Measurements from ENCODE around the gene KCNH3. TPM values are rescaled to one million over a fixed set of nuclear protein-coding genes. Genes with fewer than 3 reads are reported as not detected.

The KCNH3 gene
- total RNA-seq, 1 experiment from 2014 or later = 0.26 TPM

- H3K79me2 ChIP-seq (ENCODE audit: insufficient read depth, low read length) = no peaks in the 10 kb centered on the region
- H4K20me1 ChIP-seq (ENCODE audit: control insufficient read depth, insufficient read depth, insufficient read length) = no peaks in the 10 kb centered on the region
- no peak overlapping the region for H3K27ac ChIP-seq (ENCODE audit: insufficient read length, low read depth, low read length)
- no peak for DNase-seq
- H3K27me3 ChIP-seq (ENCODE audit: insufficient read depth, low read length) = no peaks in the 10 kb centered on the region
- peaks cover 2% of the 10 kb centered on the region; the same call in 1 of the 2 replicates for H3K4me1 ChIP-seq (ENCODE audit: insufficient read depth, low read length)
- H3K9me3 ChIP-seq (ENCODE audit: control insufficient read depth, low read depth, low read length) = no peaks in the 10 kb centered on the region
- H3K27ac Mint-ChIP-seq = no peak overlapping the region; a peak in 1 of 7 replicates
- H3K4me2 ChIP-seq (ENCODE audit: insufficient read depth, insufficient read length, low read length) = no peak overlapping the region
- H4K8ac ChIP-seq (replicated peaks; ENCODE audit: insufficient read length, low read depth, low read length) = no peak overlapping the region
- H3K36me3 Mint-ChIP-seq (ENCODE audit: insufficient read depth in 1 of 3, low read depth in 3 of 3) = peaks cover 7 to 17% (median 16%) of the 10 kb centered on the region in 3 experiments; a peak in 6 of 7 replicates
- H2AK5ac ChIP-seq (ENCODE audit: insufficient read length, low read length) = no peak overlapping the region
- no peak overlapping the region for H3K9ac ChIP-seq (ENCODE audit: extremely low read depth, insufficient read length, low read length)
- H3K79me1 ChIP-seq (ENCODE audit: insufficient read depth, low read depth, low read length, poor library complexity, severe bottlenecking) = no peaks in the 10 kb centered on the region
- no peak overlapping the region for H2BK120ac ChIP-seq (ENCODE audit: low read depth, low read length, poor library complexity, severe bottlenecking)
- H3K4ac ChIP-seq (ENCODE audit: low read depth, low read length) = no peak overlapping the region
- no peaks in the 10 kb centered on the region for H3K9me3 Mint-ChIP-seq
- H4K91ac ChIP-seq (ENCODE audit: insufficient read length, low read depth, low read length) = no peak overlapping the region
- no peak overlapping the region for H3K4me3 Mint-ChIP-seq
- peaks cover 15 to 17% of the 10 kb centered on the region in 2 experiments for H3K4me1 Mint-ChIP-seq
- H2AFZ ChIP-seq (ENCODE audit: low read length) = no peak overlapping the region
- H2BK5ac ChIP-seq (ENCODE audit: insufficient read length, low read length) = no peak overlapping the region
- H2BK20ac ChIP-seq (ENCODE audit: low read depth, low read length, poor library complexity, severe bottlenecking) = no peak overlapping the region
- no peak overlapping the region for H3K18ac ChIP-seq (ENCODE audit: insufficient read length, low read depth, low read length)
- H3K56ac ChIP-seq (ENCODE audit: insufficient read length, low read depth, low read length) = no peak overlapping the region
- H2BK12ac ChIP-seq (ENCODE audit: insufficient read length, low read depth, low read length) = no peak overlapping the region
- no peaks in the 10 kb centered on the region for H3K27me3 Mint-ChIP-seq (ENCODE audit: low read depth)
- no peak overlapping the region for H3K23ac ChIP-seq (ENCODE audit: insufficient read length, low read depth, low read length)
- TF ChIP-seq CTCF (conservative IDR thresholded peaks at IDR 0.05) = no peak
- WGBS (ENCODE audit: extremely low coverage, insufficient read length, low lambda C conversion rate) = no CpG with 5 or more reads among the region's 1 CpG
- H3T11ph ChIP-seq (ENCODE audit: low read length) = no peak overlapping the region
- no peak overlapping the region for H3K14ac ChIP-seq (ENCODE audit: insufficient read depth, low read length)
- H2BK15ac ChIP-seq (ENCODE audit: low read depth, low read length) = no peak overlapping the region
- H4K5ac ChIP-seq (ENCODE audit: insufficient read length, low read depth, low read length) = no peak overlapping the region
- no peaks in the 10 kb centered on the region for H3K23me2 ChIP-seq (ENCODE audit: insufficient read length, low read depth, low read length, poor library complexity, severe bottlenecking)
Measured at GRCh38 chr12:49491823-49492222, 47.0 kb upstream of the KCNH3 start.

Data from H9 (cell line).